Neural cell (in vitro differentiated cells): ENCODE results near the gene KIF6. TPM values are rescaled to one million over a fixed set of nuclear protein-coding genes. Genes with fewer than 3 reads are reported as not detected.

Experiments used
- H2AFZ ChIP-seq: fragments of 200-600, 300-800 bp; sonication (generic), shearing (Covaris generic); 2 replicates; pipeline ENCODE4 v1.6.0; 2014; ENCODE audit warnings: low read depth, mild to moderate bottlenecking, antibody characterized with exemption, low read length, moderate library complexity
- H3F3A ChIP-seq: fragments of 200-600 bp; shearing (Covaris generic); 2 replicates; pipeline ENCODE4 v1.6.1; 2016; ENCODE audit warnings: mild to moderate bottlenecking, moderate library complexity, mixed read lengths, antibody characterized with exemption, low read length; ENCODE audit not compliant: insufficient read depth, poor library complexity, severe bottlenecking
- H3K27ac ChIP-seq: fragments of 200-600, 300-800 bp; sonication (generic), shearing (Covaris generic); 2 replicates; pipeline ENCODE4 v1.5.1; 2014; ENCODE audit warnings: mild to moderate bottlenecking, low read length, moderate library complexity
- H3K27me3 ChIP-seq: fragments of 300-800, 200-600 bp; sonication (generic), shearing (Covaris generic); 2 replicates; pipeline ENCODE4 v1.6.0; 2014; ENCODE audit warnings: mild to moderate bottlenecking, low read depth, low read length, moderate library complexity; ENCODE audit not compliant: insufficient read depth
- H3K36me3 ChIP-seq: fragments of 300-800, 200-600 bp; sonication (generic), shearing (Covaris generic); 2 replicates; pipeline ENCODE4 v1.5.1; 2014; ENCODE audit warnings: mild to moderate bottlenecking, antibody characterized with exemption, low read length, moderate library complexity; ENCODE audit not compliant: insufficient read depth
- H3K4me2 ChIP-seq: fragments of 300-800, 200-600 bp; sonication (generic), shearing (Covaris generic); 2 replicates; pipeline ENCODE4 v1.6.0; 2014; ENCODE audit warnings: mild to moderate bottlenecking, low read length
- H3K4me3 ChIP-seq: fragments of 300-800, 200-600 bp; sonication (generic), shearing (Covaris generic); 2 replicates; pipeline ENCODE4 v1.5.1; 2014; ENCODE audit warnings: mild to moderate bottlenecking, low read length, moderate library complexity
- H3K79me2 ChIP-seq: fragments of 200-600 bp; shearing (Covaris generic); replicated peaks from 2 replicates; pipeline ENCODE4 v1.6.0; 2014; ENCODE audit warnings: mild to moderate bottlenecking, low read length, moderate library complexity; ENCODE audit not compliant: insufficient read depth
- H3K9ac ChIP-seq: fragments of 300-800, 200-600 bp; sonication (generic), shearing (Covaris generic); 2 replicates; pipeline ENCODE4 v1.6.1; 2016; ENCODE audit warnings: mild to moderate bottlenecking, low read length, mixed read lengths
- H3K9me2 ChIP-seq: fragments of 200-600 bp; shearing (Covaris generic); 2 replicates; pipeline ENCODE4 v1.6.1; 2016; ENCODE audit warnings: mild to moderate bottlenecking, low read length, mixed read lengths; ENCODE audit not compliant: insufficient read depth
- H3K9me3 ChIP-seq: fragments of 200-600, 300-800 bp; sonication (generic), shearing (Covaris generic); 2 replicates; pipeline ENCODE4 v1.6.1; 2016; ENCODE audit warnings: mild to moderate bottlenecking, mixed run types, low read length, moderate library complexity, mixed read lengths
- H4K20me1 ChIP-seq: fragments of 200-600 bp; shearing (Covaris generic); 2 replicates; pipeline ENCODE4 v1.6.1; 2016; ENCODE audit warnings: mild to moderate bottlenecking, mixed run types; ENCODE audit not compliant: insufficient read depth
- CTCF ChIP-seq: fragments of 450-650 bp; IDR thresholded peaks from 2 replicates; pipeline ENCODE4 v1.5.1; 2014; ENCODE audit warnings: antibody characterized with exemption, mild to moderate bottlenecking, moderate library complexity; ENCODE audit not compliant: poor library complexity, severe bottlenecking
- EP300 ChIP-seq: fragments of 450-650 bp; conservative IDR thresholded peaks from 2 replicates; pipeline ENCODE4 v1.6.1; 2014; ENCODE audit warnings: antibody characterized with exemption, mild to moderate bottlenecking, moderate library complexity; ENCODE audit not compliant: poor library complexity, severe bottlenecking
- EZH2 ChIP-seq: fragments of 200-600, 300-800 bp; shearing (Covaris generic), sonication (generic); IDR thresholded peaks from 2 replicates; pipeline ENCODE4 v1.6.1; 2014; ENCODE audit warnings: antibody characterized with exemption, low read length, borderline replicate concordance, mild to moderate bottlenecking; ENCODE audit not compliant: insufficient read depth, poor library complexity, severe bottlenecking
- MXI1 ChIP-seq: fragments of 450-650 bp; conservative IDR thresholded peaks from 2 replicates; pipeline ENCODE4 v1.6.1; 2014; ENCODE audit warnings: antibody characterized with exemption, mild to moderate bottlenecking; ENCODE audit not compliant: poor library complexity, severe bottlenecking
- POLR2AphosphoS5 ChIP-seq: IDR thresholded peaks from 2 replicates; pipeline ENCODE4 v1.6.1; 2012
- RAD21 ChIP-seq: fragments of 450-650 bp; conservative IDR thresholded peaks from 2 replicates; pipeline ENCODE4 v1.6.1; 2014; ENCODE audit warnings: antibody characterized with exemption, mild to moderate bottlenecking, moderate library complexity
- REST ChIP-seq: IDR thresholded peaks from 2 replicates; pipeline ENCODE4 v1.6.1; 2012; ENCODE audit warnings: borderline replicate concordance
- SMC3 ChIP-seq: fragments of 450-650 bp; conservative IDR thresholded peaks from 2 replicates; pipeline ENCODE4 v1.6.1; 2014; ENCODE audit warnings: antibody characterized with exemption, mild to moderate bottlenecking, moderate library complexity; ENCODE audit not compliant: poor library complexity
- TAF1 ChIP-seq: IDR thresholded peaks from 2 replicates; pipeline ENCODE4 v1.6.1; 2012; ENCODE audit warnings: low read depth
- polyA plus RNA-seq: library from polyadenylated mRNA; depleted of rRNA; stranded (reverse); fragments of >200 nt; gene quantifications from 2 replicates; pipeline ENCODE4 v1.2.3, GENCODE V29; 2014

Gene KIF6
- polyA plus RNA-seq, 1 donor from 2014 or later, result 2.1 TPM

GRCh38 chr6:39320363-39320984 lies 404.7 kb downstream of the KIF6 start:
- Histone ChIP-seq H3K79me2 (no peaks in the 10 kb centered on the region), H3K4me2 (no peak overlapping the region), H3K36me3 (no peaks in the 10 kb centered on the region), H3K27ac (no peak overlapping the region), H3F3A (no peaks in the 10 kb centered on the region), H3K27me3 (peaks cover 4% of the 10 kb centered on the region), H4K20me1 (no peaks in the 10 kb centered on the region), H3K4me3 (no peak overlapping the region), H3K9me2 (no peaks in the 10 kb centered on the region), H2AFZ (no peak overlapping the region), H3K9me3 (no peaks in the 10 kb centered on the region), H3K9ac (no peak overlapping the region)
- TF ChIP-seq POLR2AphosphoS5, result no peak
- TF ChIP-seq CTCF, result no peak
- TF ChIP-seq RAD21, result no peak
- no peak for TF ChIP-seq MXI1
- TF ChIP-seq EP300, result no peak
- no peak for TF ChIP-seq EZH2
- no peak for TF ChIP-seq REST
- no peak for TF ChIP-seq TAF1
- no peak for TF ChIP-seq SMC3

GRCh38 chr6:39319621-39320362 lies 405.4 kb downstream of the KIF6 start:
- Histone ChIP-seq H4K20me1 (no peaks in the 10 kb centered on the region), H2AFZ (no peak overlapping the region), H3K36me3 (no peaks in the 10 kb centered on the region), H3K9me3 (no peaks in the 10 kb centered on the region), H3K27me3 (peaks cover 11% of the 10 kb centered on the region), H3K4me2 (no peak overlapping the region), H3K9me2 (no peaks in the 10 kb centered on the region), H3K79me2 (no peaks in the 10 kb centered on the region), H3K4me3 (no peak overlapping the region), H3F3A (no peaks in the 10 kb centered on the region), H3K27ac (no peak overlapping the region), H3K9ac (no peak overlapping the region)
- TF ChIP-seq SMC3 (no peak), RAD21 (no peak), TAF1 (no peak), REST (no peak), EP300 (no peak), MXI1 (no peak), POLR2AphosphoS5 (no peak), EZH2 (no peak), CTCF (no peak)
